Osteocyte (in vitro differentiated cells): ENCODE measurements around the gene ZCCHC7. TPM values are rescaled to one million over a fixed set of nuclear protein-coding genes. Genes with fewer than 3 reads are reported as not detected.

ENCODE experiments used
- DNase-seq: peaks from one replicate; pipeline ENCODE4 v3.0.0; 2021; ENCODE audit warnings: mixed read lengths; ENCODE audit not compliant: unreplicated experiment; ENCODE audit errors: extremely low spot score
- H3K27ac Mint-ChIP-seq: one replicate; pipeline ENCODE4 v1.8.0; 2021; ENCODE audit warnings: mild to moderate bottlenecking, mixed read lengths; ENCODE audit not compliant: unreplicated experiment
- H3K27me3 Mint-ChIP-seq: one replicate; pipeline ENCODE4 v1.8.0; 2021; ENCODE audit warnings: mixed read lengths; ENCODE audit not compliant: unreplicated experiment
- H3K36me3 Mint-ChIP-seq: one replicate; pipeline ENCODE4 v1.8.0; 2021; ENCODE audit warnings: mixed read lengths; ENCODE audit not compliant: unreplicated experiment
- H3K4me1 Mint-ChIP-seq: one replicate; pipeline ENCODE4 v1.8.0; 2021; ENCODE audit warnings: mixed read lengths; ENCODE audit not compliant: unreplicated experiment
- H3K4me3 Mint-ChIP-seq: one replicate; pipeline ENCODE4 v1.8.0; 2021; ENCODE audit warnings: mild to moderate bottlenecking, moderate library complexity, mixed read lengths; ENCODE audit not compliant: unreplicated experiment
- H3K9me3 Mint-ChIP-seq: one replicate; pipeline ENCODE4 v1.8.0; 2021; ENCODE audit warnings: mixed read lengths; ENCODE audit not compliant: unreplicated experiment
- total RNA-seq: library from RNA; stranded (reverse); gene quantifications from 2 replicates; pipeline ENCODE4 v1.2.1, GENCODE V29; 2021
- TF ChIP-seq, protein P1 (sequence below): fragments of 200-600 bp; sonication (generic); IDR thresholded peaks from 2 replicates; pipeline ENCODE4 v1.5.0; 2021; ENCODE audit warnings: antibody characterized with exemption, mild to moderate bottlenecking, moderate library complexity

Gene ZCCHC7
- total RNA-seq, 1 donor from 2014 or later: 22.8 TPM

DNA sequence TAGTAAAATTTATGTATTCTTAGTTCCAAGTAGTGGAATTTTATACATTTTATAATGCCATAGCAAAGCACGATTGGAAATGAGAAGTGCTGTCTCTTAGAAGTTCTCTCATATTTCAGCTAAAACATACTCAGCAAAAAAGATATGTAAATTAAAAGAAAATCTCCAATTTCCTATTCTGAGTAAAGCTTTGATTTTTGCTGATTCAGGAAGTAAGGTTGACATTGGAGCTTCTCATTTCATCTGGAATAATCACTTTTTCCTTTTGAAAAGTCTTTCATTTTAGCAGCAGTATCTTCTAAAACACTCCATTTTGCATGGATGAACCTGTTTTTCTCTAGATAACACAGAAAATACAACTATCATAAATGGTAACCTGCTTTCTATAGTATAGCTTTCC is 121.0 kb downstream of the ZCCHC7 start:
- Mint-ChIP-seq H3K27me3 (no peaks in the 10 kb centered on the region), H3K4me1 (peaks cover 3% of the 10 kb centered on the region), H3K4me3 (no peak overlapping the region), H3K36me3 (peaks cover 9% of the 10 kb centered on the region), H3K27ac (no peak overlapping the region), H3K9me3 (no peaks in the 10 kb centered on the region)
- TF ChIP-seq, protein P1, sequence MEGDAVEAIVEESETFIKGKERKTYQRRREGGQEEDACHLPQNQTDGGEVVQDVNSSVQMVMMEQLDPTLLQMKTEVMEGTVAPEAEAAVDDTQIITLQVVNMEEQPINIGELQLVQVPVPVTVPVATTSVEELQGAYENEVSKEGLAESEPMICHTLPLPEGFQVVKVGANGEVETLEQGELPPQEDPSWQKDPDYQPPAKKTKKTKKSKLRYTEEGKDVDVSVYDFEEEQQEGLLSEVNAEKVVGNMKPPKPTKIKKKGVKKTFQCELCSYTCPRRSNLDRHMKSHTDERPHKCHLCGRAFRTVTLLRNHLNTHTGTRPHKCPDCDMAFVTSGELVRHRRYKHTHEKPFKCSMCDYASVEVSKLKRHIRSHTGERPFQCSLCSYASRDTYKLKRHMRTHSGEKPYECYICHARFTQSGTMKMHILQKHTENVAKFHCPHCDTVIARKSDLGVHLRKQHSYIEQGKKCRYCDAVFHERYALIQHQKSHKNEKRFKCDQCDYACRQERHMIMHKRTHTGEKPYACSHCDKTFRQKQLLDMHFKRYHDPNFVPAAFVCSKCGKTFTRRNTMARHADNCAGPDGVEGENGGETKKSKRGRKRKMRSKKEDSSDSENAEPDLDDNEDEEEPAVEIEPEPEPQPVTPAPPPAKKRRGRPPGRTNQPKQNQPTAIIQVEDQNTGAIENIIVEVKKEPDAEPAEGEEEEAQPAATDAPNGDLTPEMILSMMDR: no peak
- no peak for DNase-seq

DNA sequence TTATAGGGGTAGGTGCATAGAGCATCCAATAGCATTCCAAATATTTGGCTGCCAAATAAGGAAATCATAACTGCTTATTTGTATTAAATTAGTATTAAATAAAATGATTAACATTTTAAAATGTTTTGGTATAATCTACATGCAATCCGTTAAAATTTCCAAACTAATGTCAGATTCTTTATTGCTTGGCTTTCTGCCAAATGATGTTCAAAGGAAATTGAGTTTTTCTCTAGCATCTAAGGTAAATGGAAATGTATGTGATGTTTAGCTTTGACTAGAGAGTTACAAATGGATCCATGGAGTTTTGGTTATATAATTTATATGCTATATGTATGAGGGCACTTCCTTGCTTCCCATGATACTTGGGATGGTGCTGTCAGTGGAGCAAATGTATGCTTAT is 121.7 kb downstream of the ZCCHC7 start:
- no peaks in the 10 kb centered on the region for H3K9me3 Mint-ChIP-seq
- peaks cover 3% of the 10 kb centered on the region for H3K4me1 Mint-ChIP-seq
- H3K27ac Mint-ChIP-seq: no peak overlapping the region
- TF ChIP-seq, protein P1: no peak
- peaks cover 5% of the 10 kb centered on the region for H3K36me3 Mint-ChIP-seq
- no peaks in the 10 kb centered on the region for H3K27me3 Mint-ChIP-seq
- no peak overlapping the region for H3K4me3 Mint-ChIP-seq
- no peak for DNase-seq

DNA sequence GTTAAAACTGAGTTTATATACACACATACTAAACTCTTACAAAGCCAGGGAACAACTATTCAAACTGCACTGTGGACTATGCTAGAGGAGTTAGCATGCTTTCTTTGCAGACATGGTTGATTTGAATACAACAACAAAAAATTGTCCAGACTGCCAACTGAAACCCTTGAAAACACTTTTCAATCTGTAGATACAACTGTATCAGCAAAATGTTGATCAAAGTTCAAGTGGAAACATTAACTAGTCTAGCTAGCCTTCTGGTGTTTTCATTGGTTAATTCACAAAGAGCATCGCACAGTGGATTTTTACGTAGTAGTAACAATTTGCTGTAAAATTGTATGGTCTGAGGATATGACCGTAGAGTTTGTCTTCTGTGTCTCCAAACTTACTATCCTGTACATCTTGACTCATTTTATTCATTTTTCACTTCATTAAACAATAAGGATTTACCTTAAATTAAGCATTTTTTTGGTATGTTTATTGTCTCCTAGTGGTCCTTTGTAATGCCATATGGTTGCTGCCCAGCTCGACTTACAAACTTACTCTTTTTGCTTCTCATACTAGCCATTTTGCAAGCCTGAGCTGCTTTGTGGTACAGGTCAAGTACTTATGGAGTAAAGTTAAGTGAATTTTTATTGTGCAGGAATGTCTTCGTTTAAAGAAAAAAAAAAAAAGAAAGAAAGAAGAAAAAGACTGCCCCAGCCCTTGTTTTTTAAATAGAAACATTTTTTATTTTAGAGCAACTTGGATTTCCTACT is 123.4 kb downstream of the ZCCHC7 start:
- H3K27me3 Mint-ChIP-seq: no peaks in the 10 kb centered on the region
- no peak for DNase-seq
- H3K4me1 Mint-ChIP-seq: peaks cover 3% of the 10 kb centered on the region
- no peak overlapping the region for H3K27ac Mint-ChIP-seq
- H3K9me3 Mint-ChIP-seq: no peaks in the 10 kb centered on the region
- TF ChIP-seq, protein P1: no peak
- H3K36me3 Mint-ChIP-seq: no peaks in the 10 kb centered on the region
- H3K4me3 Mint-ChIP-seq: no peak overlapping the region

DNA sequence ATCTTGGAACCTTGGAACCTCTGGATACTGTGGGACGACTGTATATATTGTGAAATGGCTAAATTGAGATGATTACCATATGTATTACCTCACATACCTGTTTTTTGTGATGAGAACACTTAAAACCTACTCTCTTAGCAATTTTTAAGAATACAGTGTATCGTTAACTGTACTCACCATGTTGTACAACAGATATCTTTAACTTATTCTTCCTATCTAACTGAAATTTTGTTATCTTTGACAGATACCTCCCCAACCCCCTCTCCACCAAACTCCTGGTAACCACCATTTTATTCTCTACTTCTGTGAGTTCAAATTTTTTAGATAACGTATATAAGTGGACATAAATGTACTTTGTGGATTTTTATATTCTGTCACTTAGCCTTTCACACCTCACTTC is 126.5 kb downstream of the ZCCHC7 start:
- DNase-seq: no peak
- TF ChIP-seq, protein P1: no peak
- Mint-ChIP-seq H3K4me1 (peaks cover 3% of the 10 kb centered on the region), H3K27me3 (no peaks in the 10 kb centered on the region), H3K9me3 (no peaks in the 10 kb centered on the region), H3K4me3 (no peak overlapping the region), H3K36me3 (peaks cover 9% of the 10 kb centered on the region), H3K27ac (no peak overlapping the region)

DNA sequence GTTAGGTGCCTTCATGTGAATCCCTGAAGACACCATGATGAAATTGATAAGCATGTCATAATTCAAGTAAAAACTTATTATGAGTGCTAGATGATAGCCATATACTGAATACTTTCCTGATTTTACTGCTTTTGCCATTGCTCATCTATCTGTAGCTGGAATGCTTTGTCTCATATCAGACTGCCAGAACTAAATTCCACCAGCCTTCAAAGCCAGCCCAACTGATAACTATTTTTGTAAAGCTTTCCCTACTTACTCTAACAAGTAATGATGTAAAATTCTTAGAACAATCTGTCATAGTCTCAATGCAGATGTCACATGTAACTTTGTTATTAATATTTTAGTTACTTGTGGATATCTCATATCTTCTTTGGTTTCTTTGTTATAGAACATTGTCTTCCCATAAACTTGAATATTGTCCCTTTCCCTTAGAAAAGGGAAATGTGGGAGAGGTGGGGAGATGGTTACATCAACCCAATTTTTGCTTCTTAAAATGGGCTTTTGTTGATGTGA is 128.3 kb downstream of the ZCCHC7 start:
- Mint-ChIP-seq H3K27ac (no peak overlapping the region), H3K9me3 (no peaks in the 10 kb centered on the region), H3K4me3 (no peak overlapping the region), H3K27me3 (no peaks in the 10 kb centered on the region), H3K4me1 (peaks cover 3% of the 10 kb centered on the region), H3K36me3 (peaks cover 16% of the 10 kb centered on the region)
- TF ChIP-seq, protein P1: no peak
- DNase-seq: no peak
